ENCODE data around the gene CNPY1. TPM values are rescaled to one million over a fixed set of nuclear protein-coding genes. Genes with fewer than 3 reads are reported as not detected.

The CNPY1 gene
- total and polyA plus RNA-seq, 9 of the 15 experiments (the other 6 are each of a cell fraction or from before 2014, with no cell fraction given): not detected

DNA sequence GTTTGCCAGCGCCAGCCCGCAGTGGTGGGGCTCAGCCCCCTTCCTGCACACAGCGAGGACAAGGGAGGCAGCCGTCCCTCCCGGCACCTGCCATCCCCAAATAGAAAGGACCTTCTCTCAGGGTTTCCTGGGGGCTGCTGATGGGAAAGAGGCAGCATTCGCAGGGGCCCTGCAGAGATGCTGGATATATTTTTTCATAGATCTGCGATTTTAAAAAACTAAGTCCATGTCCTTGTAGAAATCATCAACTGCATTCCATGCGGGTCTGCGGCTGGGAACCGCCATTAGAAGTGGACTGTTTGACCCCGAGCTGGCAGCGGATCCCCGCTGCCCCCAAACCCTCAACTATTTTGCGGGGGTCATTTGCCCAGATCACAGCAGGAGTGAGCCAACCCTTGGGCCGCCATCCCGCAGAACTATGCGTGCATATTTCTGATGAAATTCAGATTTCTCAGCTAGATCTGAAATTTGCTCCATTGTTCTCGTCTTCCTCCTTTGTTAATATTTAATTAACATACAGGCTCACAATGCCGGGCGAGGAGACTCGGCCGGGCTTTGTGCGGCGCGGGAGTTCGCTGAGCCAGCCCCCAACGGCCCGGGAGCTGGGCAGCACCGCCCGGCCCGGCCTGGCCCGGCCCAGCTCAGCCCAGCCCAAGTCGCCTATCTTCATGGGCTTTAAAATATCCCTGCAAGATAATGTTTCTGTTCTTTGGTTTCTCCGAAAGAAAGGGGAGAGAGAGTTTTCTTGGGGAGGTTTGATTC, 86.5 kb downstream of the CNPY1 start:
- Histone ChIP-seq H2AFZ (ENCODE audit: low read depth, low read length) (no peak overlapping the region), H3K4me3 (no peak overlapping the region), H3K9me3 (replicated peaks; ENCODE audit: control insufficient read depth, insufficient read depth, low read depth, low read length) (no peaks in the 10 kb centered on the region), H3K9ac (ENCODE audit: insufficient read depth in 1 of 2, low read depth in 2 of 2, low read length in 2 of 2) (no peak overlapping the region), H3K4me2 (ENCODE audit: insufficient read depth, low read length) (no peak overlapping the region), H3K9me1 (ENCODE audit: control insufficient read depth, insufficient read depth, low read length) (no peaks in the 10 kb centered on the region), H3K27me3 (ENCODE audit: control insufficient read depth in 2 of 2, insufficient read depth in 2 of 2, low read length in 2 of 2) (peaks cover 49 to 68% of the 10 kb centered on the region in 2 experiments), H3K4me1 (replicated peaks in 1 of 2; ENCODE audit: control insufficient read depth in 2 of 2, insufficient read depth in 2 of 2, low read length in 2 of 2) (peaks cover 0 to 16% of the 10 kb centered on the region in 2 experiments; a peak in 2 of 5 replicates), H4K20me1 (replicated peaks; ENCODE audit: control insufficient read depth, insufficient read depth, low read length) (no peaks in the 10 kb centered on the region; the same call in 1 of the 2 replicates), H3K79me2 (ENCODE audit: control insufficient read depth, insufficient read depth, low read length) (no peaks in the 10 kb centered on the region), H3K36me3 (ENCODE audit: control insufficient read depth, insufficient read depth, low read length) (no peaks in the 10 kb centered on the region), H3K27ac (ENCODE audit: extremely low read depth, low read depth, low read length) (no peak overlapping the region)
- POLR2A ChIA-PET: interaction anchor here (0.7 to 1.0 kb wide), 3 partner anchors 12 to 38 kb away, joined by 3 read pairs; no protein-coding TSS in a partner anchor
- CTCF ChIA-PET (ENCODE audit: low intra/inter-chr PET ratio): no interaction called here
- in situ Hi-C loops (cut with MboI) (no loop called here), intact Hi-C loops (cut with micrococcal nuclease) (no loop called here)
- WGBS (ENCODE audit: insufficient coverage, low coverage, missing lambda C conversion rate): 8% methylated on average over 34 of the region's 34 CpGs
- ATAC-seq (no peak), DNase-seq (ENCODE audit: extremely low read depth in 1 of 4, low spot score in 3 of 4) (no peak), FAIRE-seq (no peak)
- no TSS peak for BruUV-seq (replicated peaks)
- TF ChIP-seq, protein P1, sequence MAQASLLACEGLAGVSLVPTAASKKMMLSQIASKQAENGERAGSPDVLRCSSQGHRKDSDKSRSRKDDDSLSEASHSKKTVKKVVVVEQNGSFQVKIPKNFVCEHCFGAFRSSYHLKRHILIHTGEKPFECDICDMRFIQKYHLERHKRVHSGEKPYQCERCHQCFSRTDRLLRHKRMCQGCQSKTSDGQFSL (CRISPR knock-in tag; IDR thresholded peaks at IDR 0.05): no peak
- TF ChIP-seq, protein P1 (tag; IDR thresholded peaks at IDR 0.05): no peak
- TF ChIP-seq SOX6 (IDR thresholded peaks at IDR 0.05) (no peak), JUND (IDR thresholded peaks at IDR 0.05; ENCODE audit: borderline replicate concordance, low read depth, low read length) (no peak), JUND (tag; IDR thresholded peaks at IDR 0.05; ENCODE audit: borderline replicate concordance, low read depth, low read length) (no peak), NEUROD1 (IDR thresholded peaks at IDR 0.05; ENCODE audit: borderline replicate concordance, low read depth, low read length, partially characterized antibody) (no peak), MCM5 (IDR thresholded peaks at IDR 0.05; ENCODE audit: low read depth) (no peak), ZNF184 (CRISPR knock-in tag; IDR thresholded peaks at IDR 0.05) (no peak), NFATC3 (IDR thresholded peaks at IDR 0.05) (no peak)
- TF ChIP-seq, protein P2, sequence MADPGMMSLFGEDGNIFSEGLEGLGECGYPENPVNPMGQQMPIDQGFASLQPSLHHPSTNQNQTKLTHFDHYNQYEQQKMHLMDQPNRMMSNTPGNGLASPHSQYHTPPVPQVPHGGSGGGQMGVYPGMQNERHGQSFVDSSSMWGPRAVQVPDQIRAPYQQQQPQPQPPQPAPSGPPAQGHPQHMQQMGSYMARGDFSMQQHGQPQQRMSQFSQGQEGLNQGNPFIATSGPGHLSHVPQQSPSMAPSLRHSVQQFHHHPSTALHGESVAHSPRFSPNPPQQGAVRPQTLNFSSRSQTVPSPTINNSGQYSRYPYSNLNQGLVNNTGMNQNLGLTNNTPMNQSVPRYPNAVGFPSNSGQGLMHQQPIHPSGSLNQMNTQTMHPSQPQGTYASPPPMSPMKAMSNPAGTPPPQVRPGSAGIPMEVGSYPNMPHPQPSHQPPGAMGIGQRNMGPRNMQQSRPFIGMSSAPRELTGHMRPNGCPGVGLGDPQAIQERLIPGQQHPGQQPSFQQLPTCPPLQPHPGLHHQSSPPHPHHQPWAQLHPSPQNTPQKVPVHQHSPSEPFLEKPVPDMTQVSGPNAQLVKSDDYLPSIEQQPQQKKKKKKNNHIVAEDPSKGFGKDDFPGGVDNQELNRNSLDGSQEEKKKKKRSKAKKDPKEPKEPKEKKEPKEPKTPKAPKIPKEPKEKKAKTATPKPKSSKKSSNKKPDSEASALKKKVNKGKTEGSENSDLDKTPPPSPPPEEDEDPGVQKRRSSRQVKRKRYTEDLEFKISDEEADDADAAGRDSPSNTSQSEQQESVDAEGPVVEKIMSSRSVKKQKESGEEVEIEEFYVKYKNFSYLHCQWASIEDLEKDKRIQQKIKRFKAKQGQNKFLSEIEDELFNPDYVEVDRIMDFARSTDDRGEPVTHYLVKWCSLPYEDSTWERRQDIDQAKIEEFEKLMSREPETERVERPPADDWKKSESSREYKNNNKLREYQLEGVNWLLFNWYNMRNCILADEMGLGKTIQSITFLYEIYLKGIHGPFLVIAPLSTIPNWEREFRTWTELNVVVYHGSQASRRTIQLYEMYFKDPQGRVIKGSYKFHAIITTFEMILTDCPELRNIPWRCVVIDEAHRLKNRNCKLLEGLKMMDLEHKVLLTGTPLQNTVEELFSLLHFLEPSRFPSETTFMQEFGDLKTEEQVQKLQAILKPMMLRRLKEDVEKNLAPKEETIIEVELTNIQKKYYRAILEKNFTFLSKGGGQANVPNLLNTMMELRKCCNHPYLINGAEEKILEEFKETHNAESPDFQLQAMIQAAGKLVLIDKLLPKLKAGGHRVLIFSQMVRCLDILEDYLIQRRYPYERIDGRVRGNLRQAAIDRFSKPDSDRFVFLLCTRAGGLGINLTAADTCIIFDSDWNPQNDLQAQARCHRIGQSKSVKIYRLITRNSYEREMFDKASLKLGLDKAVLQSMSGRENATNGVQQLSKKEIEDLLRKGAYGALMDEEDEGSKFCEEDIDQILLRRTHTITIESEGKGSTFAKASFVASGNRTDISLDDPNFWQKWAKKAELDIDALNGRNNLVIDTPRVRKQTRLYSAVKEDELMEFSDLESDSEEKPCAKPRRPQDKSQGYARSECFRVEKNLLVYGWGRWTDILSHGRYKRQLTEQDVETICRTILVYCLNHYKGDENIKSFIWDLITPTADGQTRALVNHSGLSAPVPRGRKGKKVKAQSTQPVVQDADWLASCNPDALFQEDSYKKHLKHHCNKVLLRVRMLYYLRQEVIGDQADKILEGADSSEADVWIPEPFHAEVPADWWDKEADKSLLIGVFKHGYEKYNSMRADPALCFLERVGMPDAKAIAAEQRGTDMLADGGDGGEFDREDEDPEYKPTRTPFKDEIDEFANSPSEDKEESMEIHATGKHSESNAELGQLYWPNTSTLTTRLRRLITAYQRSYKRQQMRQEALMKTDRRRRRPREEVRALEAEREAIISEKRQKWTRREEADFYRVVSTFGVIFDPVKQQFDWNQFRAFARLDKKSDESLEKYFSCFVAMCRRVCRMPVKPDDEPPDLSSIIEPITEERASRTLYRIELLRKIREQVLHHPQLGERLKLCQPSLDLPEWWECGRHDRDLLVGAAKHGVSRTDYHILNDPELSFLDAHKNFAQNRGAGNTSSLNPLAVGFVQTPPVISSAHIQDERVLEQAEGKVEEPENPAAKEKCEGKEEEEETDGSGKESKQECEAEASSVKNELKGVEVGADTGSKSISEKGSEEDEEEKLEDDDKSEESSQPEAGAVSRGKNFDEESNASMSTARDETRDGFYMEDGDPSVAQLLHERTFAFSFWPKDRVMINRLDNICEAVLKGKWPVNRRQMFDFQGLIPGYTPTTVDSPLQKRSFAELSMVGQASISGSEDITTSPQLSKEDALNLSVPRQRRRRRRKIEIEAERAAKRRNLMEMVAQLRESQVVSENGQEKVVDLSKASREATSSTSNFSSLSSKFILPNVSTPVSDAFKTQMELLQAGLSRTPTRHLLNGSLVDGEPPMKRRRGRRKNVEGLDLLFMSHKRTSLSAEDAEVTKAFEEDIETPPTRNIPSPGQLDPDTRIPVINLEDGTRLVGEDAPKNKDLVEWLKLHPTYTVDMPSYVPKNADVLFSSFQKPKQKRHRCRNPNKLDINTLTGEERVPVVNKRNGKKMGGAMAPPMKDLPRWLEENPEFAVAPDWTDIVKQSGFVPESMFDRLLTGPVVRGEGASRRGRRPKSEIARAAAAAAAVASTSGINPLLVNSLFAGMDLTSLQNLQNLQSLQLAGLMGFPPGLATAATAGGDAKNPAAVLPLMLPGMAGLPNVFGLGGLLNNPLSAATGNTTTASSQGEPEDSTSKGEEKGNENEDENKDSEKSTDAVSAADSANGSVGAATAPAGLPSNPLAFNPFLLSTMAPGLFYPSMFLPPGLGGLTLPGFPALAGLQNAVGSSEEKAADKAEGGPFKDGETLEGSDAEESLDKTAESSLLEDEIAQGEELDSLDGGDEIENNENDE (IDR thresholded peaks at IDR 0.05; ENCODE audit: low read depth, low read length): no peak

All from K562 (cell line).